Right atrium auricular region (tissue), 2 donors: ENCODE measurements around the gene TNS1. TPM values are rescaled to one million over a fixed set of nuclear protein-coding genes. Genes with fewer than 3 reads are reported as not detected.
A peak's percentile ranks its signal among the peaks of the same experiment; 100 is the strongest.

Source experiments
- DNase-seq: peaks from one replicate; pipeline ENCODE4 v3.0.0-alpha.2; 2019; ENCODE audit warnings: low spot score
- H3K27ac ChIP-seq, 2 donors: fragments of 200-600 bp; sonication (generic); 1 replicate in 1 of 2; 2 replicates in 1 of 2; pipeline ENCODE4 v1.5.1; 2016 to 2019
- H3K27me3 ChIP-seq, 2 donors: fragments of 200-600 bp; sonication (generic); one replicate each; pipeline versions ENCODE4 v1.5.1 to v1.6.0; 2017 to 2019
- H3K36me3 ChIP-seq: fragments of 200-600 bp; sonication (generic); one replicate; pipeline ENCODE4 v1.5.1; 2016
- H3K4me1 ChIP-seq, 2 donors: fragments of 200-600 bp; sonication (generic); one replicate each; pipeline versions ENCODE4 v1.5.1 to v1.6.0; 2017 to 2019
- H3K4me3 ChIP-seq, 2 donors: fragments of 200-600 bp; sonication (generic); 1 replicate in 1 of 2; 2 replicates in 1 of 2; pipeline ENCODE4 v1.5.1; 2017 to 2019; ENCODE audit warnings: mild to moderate bottlenecking in 1 of 2, moderate library complexity in 1 of 2
- H3K9me3 ChIP-seq, 2 donors: fragments of 200-600 bp; sonication (generic); one replicate each; pipeline ENCODE4 v1.5.1; 2019
- total RNA-seq, 2 donors: library from RNA; depleted of rRNA; stranded (reverse); fragments of >200 nt; gene quantifications; one replicate each; pipeline ENCODE4 v1.1.0, GENCODE V29; 2016
- TF ChIP-seq, protein P1 (sequence below), 2 donors: fragments of 200-600 bp; sonication (generic); IDR thresholded peaks; one replicate each; pipeline ENCODE4 v1.5.1; 2019; ENCODE audit warnings: antibody characterized with exemption in 2 of 2

TNS1 gene
- total RNA-seq, 2 donors from 2014 or later: 393 to 720 TPM

DNA sequence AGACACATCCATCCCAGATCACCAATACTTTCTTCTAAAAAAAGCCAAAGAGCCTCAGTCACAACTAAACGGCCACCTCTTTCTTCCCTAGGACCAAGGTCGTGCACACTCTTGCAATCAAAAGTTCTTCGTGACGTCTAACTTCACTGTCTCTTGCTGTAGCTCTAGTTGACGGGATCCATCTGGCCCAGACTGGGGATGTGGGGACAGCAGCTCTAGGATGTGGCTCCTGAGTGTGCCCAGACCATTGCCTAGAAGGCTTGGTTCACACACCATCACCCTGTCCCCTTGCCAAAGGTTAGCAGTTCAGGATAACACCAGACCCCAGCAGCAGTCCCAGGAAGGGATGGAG is 98.2 kb downstream of the TNS1 start:
- Histone ChIP-seq H3K27me3 (no peaks in the 10 kb centered on the region), H3K4me1 (peaks cover 0 to 100% of the 10 kb centered on the region in 2 donors), H3K4me3 (peak overlapping the region; percentile 1 to 25), H3K36me3 (peaks cover 45% of the 10 kb centered on the region), H3K27ac (peak overlapping the region; percentile 96 to 99), H3K9me3 (no peaks in the 10 kb centered on the region)
- TF ChIP-seq, protein P1, sequence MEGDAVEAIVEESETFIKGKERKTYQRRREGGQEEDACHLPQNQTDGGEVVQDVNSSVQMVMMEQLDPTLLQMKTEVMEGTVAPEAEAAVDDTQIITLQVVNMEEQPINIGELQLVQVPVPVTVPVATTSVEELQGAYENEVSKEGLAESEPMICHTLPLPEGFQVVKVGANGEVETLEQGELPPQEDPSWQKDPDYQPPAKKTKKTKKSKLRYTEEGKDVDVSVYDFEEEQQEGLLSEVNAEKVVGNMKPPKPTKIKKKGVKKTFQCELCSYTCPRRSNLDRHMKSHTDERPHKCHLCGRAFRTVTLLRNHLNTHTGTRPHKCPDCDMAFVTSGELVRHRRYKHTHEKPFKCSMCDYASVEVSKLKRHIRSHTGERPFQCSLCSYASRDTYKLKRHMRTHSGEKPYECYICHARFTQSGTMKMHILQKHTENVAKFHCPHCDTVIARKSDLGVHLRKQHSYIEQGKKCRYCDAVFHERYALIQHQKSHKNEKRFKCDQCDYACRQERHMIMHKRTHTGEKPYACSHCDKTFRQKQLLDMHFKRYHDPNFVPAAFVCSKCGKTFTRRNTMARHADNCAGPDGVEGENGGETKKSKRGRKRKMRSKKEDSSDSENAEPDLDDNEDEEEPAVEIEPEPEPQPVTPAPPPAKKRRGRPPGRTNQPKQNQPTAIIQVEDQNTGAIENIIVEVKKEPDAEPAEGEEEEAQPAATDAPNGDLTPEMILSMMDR (IDR thresholded peaks at IDR 0.05): no peak
- no peak for DNase-seq

DNA sequence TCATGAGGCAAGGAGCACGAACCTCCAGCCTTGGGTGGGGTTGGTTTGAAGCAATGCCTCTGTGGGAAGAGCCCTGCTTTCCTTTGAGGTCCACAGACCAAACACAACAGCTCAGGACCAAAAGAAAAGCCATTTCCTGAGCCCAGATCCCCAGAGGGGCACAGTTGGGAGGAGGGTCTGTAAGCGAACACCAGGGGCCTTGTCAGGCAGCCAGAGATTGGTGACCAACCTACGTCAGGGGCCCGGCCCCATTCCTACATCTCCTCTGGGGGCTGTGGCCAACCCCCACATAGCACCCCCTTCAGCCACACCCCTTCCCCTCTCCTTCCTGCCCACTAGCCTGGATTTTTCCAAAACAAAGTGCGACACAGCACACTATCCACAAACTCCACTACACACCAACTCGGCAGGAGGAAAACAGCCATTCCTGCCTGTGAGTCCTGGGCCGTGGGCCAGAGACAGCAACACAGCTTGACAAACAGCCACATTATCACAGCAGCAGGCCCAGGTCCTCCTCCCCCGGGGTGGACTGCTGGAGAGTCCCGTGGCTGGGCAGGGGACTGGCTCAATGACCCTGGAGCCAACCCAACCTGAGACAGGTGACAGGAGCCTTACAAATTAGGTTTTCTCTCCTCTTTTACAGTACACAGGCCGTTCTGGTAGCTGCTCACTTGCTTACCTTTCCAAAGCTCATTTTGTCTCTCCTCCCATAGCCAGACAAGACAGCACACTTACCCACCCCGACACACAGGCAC is 98.8 kb downstream of the TNS1 start:
- Histone ChIP-seq H3K4me3 (peak overlapping the region; percentile 1 to 25), H3K36me3 (peaks cover 50% of the 10 kb centered on the region), H3K27ac (peak overlapping the region; percentile 96 to 99), H3K27me3 (no peaks in the 10 kb centered on the region), H3K4me1 (peaks cover 0 to 100% of the 10 kb centered on the region in 2 donors), H3K9me3 (no peaks in the 10 kb centered on the region)
- TF ChIP-seq, protein P1 (IDR thresholded peaks at IDR 0.05): no peak
- DNase-seq: peak; percentile 96

DNA sequence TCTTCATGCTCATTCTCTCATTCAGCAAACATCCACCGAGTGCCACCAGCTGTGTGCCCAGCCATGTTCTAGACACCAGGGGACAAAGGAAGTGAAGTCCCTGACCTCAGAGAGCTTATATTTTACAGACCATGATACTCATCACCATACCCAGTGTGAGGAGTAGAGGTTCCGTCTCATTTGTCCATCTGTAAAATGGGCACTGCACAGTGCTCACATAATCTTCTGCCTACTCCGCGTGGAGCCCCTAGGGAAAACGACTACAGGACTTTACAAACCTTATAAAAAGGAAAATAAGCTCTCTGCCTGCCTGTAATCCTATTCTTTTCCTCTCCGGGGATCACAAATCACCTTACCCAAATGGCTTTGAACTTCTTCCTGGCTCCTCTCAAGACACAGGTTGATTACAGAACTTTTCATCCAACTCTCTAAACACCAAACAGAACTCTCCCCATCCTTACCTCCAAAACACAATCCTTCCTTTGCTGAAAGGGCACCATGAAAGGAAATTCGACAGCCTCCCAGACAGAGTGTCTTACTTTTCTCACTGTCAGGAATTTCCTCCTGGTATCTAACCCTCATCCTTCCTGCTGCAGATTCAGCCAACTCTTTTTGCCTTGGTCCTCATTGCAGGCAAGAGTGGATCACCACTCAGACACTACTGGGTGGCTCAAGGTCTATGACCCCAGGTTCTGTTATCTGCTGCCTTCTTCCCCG is 99.5 kb downstream of the TNS1 start:
- Histone ChIP-seq H3K4me3 (peak overlapping the region in 1 of 2 donors; percentile 25), H3K36me3 (peaks cover 57% of the 10 kb centered on the region)
- TF ChIP-seq, protein P1 (IDR thresholded peaks at IDR 0.05): no peak

DNA sequence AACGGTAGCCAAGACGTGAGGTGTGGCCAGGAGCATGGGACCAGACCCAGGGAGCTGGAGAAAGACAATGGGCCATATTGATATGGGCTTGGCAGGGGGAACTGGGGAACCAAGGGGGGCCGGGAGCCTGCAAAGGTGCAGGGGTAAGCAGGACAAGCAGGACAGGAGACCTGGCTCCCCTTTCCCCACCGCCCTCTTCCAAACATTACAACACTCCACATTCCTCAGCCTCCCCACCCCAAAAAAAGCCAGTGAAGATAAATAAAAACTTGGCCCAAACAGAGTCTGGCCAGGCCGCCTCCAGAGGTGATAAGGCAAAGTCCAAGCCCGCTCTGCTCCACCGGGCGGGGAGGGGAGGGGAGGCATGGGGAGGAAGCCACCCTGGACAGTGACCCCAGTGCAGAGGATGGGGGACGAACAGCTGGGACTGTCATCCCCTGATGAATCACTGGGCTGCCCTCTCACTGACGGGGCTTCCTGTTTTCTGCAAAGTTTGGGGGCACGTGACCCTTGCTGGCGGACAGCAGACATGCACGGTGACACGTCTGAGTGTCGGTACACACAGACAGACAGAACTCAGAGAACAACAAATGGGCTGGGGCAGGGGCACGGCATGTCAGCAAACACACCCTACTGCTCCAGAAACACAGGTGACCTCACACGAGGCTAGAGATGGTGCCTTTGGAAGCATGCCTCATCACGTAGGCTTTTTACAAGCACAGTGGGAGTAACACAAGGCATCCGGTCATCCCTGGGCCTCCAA is 100.2 kb downstream of the TNS1 start:
- DNase-seq: peak; percentile 99
- Histone ChIP-seq H3K9me3 (no peaks in the 10 kb centered on the region), H3K4me3 (peak overlapping the region; percentile 12), H3K27me3 (no peaks in the 10 kb centered on the region), H3K27ac (peak overlapping the region; percentile 96 to 99), H3K36me3 (peaks cover 65% of the 10 kb centered on the region), H3K4me1 (peaks cover 0 to 100% of the 10 kb centered on the region in 2 donors)
- TF ChIP-seq, protein P1 (IDR thresholded peaks at IDR 0.05): no peak

More for the DNA sequence above, 99.5 kb downstream of the TNS1 start:
- peak overlapping the region; percentile 96 to 99 for H3K27ac ChIP-seq
- DNase-seq: no peak
- no peaks in the 10 kb centered on the region for H3K9me3 ChIP-seq
- peaks cover 0 to 100% of the 10 kb centered on the region in 2 donors for H3K4me1 ChIP-seq
- H3K27me3 ChIP-seq: no peaks in the 10 kb centered on the region

DNA sequence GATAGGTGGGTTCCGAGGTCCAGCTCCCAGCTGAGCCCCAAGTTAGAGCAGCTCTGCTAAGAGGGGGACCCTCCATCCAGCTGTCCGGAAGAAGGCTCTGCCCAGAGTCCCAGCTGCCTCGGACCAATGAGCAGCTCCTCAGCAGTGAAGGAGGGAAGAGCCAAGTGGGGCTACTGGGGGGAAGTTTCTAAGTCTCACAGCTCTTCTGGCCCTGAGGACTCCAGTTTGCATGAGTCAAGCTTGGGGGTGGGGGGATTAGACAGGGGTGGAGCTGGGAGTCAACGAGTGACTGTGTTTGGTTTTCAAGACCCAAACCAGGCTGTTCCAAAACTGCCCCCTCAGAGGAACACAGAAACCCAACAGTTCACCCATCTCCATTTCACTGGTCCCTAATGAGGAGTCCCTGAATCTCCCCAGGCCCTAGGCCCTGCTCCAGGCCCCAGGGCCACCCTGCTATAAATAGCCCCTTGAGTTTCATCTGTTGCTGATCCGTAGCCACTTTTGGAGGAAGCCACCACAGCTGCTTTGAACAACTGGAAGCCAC is 100.9 kb downstream of the TNS1 start:
- no peaks in the 10 kb centered on the region for H3K9me3 ChIP-seq
- H3K4me1 ChIP-seq: peaks cover 0 to 98% of the 10 kb centered on the region in 2 donors
- peak overlapping the region; percentile 12 to 13 for H3K4me3 ChIP-seq
- TF ChIP-seq, protein P1 (IDR thresholded peaks at IDR 0.05): no peak
- H3K36me3 ChIP-seq: peaks cover 69% of the 10 kb centered on the region
- DNase-seq: peak; percentile 89
- H3K27me3 ChIP-seq: no peaks in the 10 kb centered on the region
- H3K27ac ChIP-seq: peak overlapping the region; percentile 96 to 99
